Osteocyte (in vitro differentiated cells): ENCODE results near the gene NTN1. TPM values are rescaled to one million over a fixed set of nuclear protein-coding genes. Genes with fewer than 3 reads are reported as not detected.

ENCODE experiments used
- DNase-seq: peaks from one replicate; pipeline ENCODE4 v3.0.0; 2021; ENCODE audit warnings: mixed read lengths; ENCODE audit not compliant: unreplicated experiment; ENCODE audit errors: extremely low spot score
- H3K27ac Mint-ChIP-seq: one replicate; pipeline ENCODE4 v1.8.0; 2021; ENCODE audit warnings: mild to moderate bottlenecking, mixed read lengths; ENCODE audit not compliant: unreplicated experiment
- H3K27me3 Mint-ChIP-seq: one replicate; pipeline ENCODE4 v1.8.0; 2021; ENCODE audit warnings: mixed read lengths; ENCODE audit not compliant: unreplicated experiment
- H3K36me3 Mint-ChIP-seq: one replicate; pipeline ENCODE4 v1.8.0; 2021; ENCODE audit warnings: mixed read lengths; ENCODE audit not compliant: unreplicated experiment
- H3K4me1 Mint-ChIP-seq: one replicate; pipeline ENCODE4 v1.8.0; 2021; ENCODE audit warnings: mixed read lengths; ENCODE audit not compliant: unreplicated experiment
- H3K4me3 Mint-ChIP-seq: one replicate; pipeline ENCODE4 v1.8.0; 2021; ENCODE audit warnings: mild to moderate bottlenecking, moderate library complexity, mixed read lengths; ENCODE audit not compliant: unreplicated experiment
- H3K9me3 Mint-ChIP-seq: one replicate; pipeline ENCODE4 v1.8.0; 2021; ENCODE audit warnings: mixed read lengths; ENCODE audit not compliant: unreplicated experiment
- CTCF ChIP-seq: fragments of 200-600 bp; sonication (generic); IDR thresholded peaks from 2 replicates; pipeline ENCODE4 v1.5.0; 2021; ENCODE audit warnings: antibody characterized with exemption, mild to moderate bottlenecking, moderate library complexity
- total RNA-seq: library from RNA; stranded (reverse); gene quantifications from 2 replicates; pipeline ENCODE4 v1.2.1, GENCODE V29; 2021

Gene NTN1
- total RNA-seq, 1 donor from 2014 or later = 21.4 TPM

- no peak overlapping the region for H3K4me3 Mint-ChIP-seq
- H3K9me3 Mint-ChIP-seq = no peaks in the 10 kb centered on the region
- no peak for DNase-seq
- H3K27ac Mint-ChIP-seq = no peak overlapping the region
- H3K4me1 Mint-ChIP-seq = no peaks in the 10 kb centered on the region
- H3K36me3 Mint-ChIP-seq = peaks cover 4% of the 10 kb centered on the region
- H3K27me3 Mint-ChIP-seq = no peaks in the 10 kb centered on the region
- TF ChIP-seq CTCF = no peak
These were observed 226.2 kb downstream of the NTN1 start for GRCh38 chr17:9247401-9247938.

- DNase-seq = no peak
- no peaks in the 10 kb centered on the region for H3K27me3 Mint-ChIP-seq
- H3K27ac Mint-ChIP-seq = no peak overlapping the region
- H3K36me3 Mint-ChIP-seq = peaks cover 4% of the 10 kb centered on the region
- TF ChIP-seq CTCF = no peak
- no peak overlapping the region for H3K4me3 Mint-ChIP-seq
- no peaks in the 10 kb centered on the region for H3K4me1 Mint-ChIP-seq
- H3K9me3 Mint-ChIP-seq = no peaks in the 10 kb centered on the region
These were observed 228.1 kb downstream of the NTN1 start for GRCh38 chr17:9249245-9249953.

- Mint-ChIP-seq H3K4me1 (peaks cover 4% of the 10 kb centered on the region), H3K4me3 (no peak overlapping the region), H3K27me3 (no peaks in the 10 kb centered on the region), H3K27ac (no peak overlapping the region), H3K36me3 (peaks cover 4% of the 10 kb centered on the region), H3K9me3 (no peaks in the 10 kb centered on the region)
- TF ChIP-seq CTCF = no peak
- no peak for DNase-seq
These were observed 230.0 kb downstream of the NTN1 start for GRCh38 chr17:9251273-9251672.

- Mint-ChIP-seq H3K4me3 (no peak overlapping the region), H3K27me3 (no peaks in the 10 kb centered on the region), H3K9me3 (no peaks in the 10 kb centered on the region), H3K4me1 (peaks cover 22% of the 10 kb centered on the region), H3K27ac (no peak overlapping the region), H3K36me3 (peaks cover 4% of the 10 kb centered on the region)
- DNase-seq = no peak
- no peak for TF ChIP-seq CTCF
These were observed 232.0 kb downstream of the NTN1 start for GRCh38 chr17:9253308-9253707.

- Mint-ChIP-seq H3K9me3 (no peaks in the 10 kb centered on the region), H3K27me3 (no peaks in the 10 kb centered on the region), H3K36me3 (no peaks in the 10 kb centered on the region), H3K4me1 (peaks cover 35% of the 10 kb centered on the region), H3K4me3 (no peak overlapping the region), H3K27ac (no peak overlapping the region)
- DNase-seq = no peak
- no peak for TF ChIP-seq CTCF
These were observed 233.5 kb downstream of the NTN1 start for GRCh38 chr17:9254841-9255240.
